Right renal cortex interstitium (tissue), 3 donors: ENCODE data around the gene ERF. TPM values are rescaled to one million over a fixed set of nuclear protein-coding genes. Genes with fewer than 3 reads are reported as not detected.

Experiments
- DNase-seq, 3 donors: peaks; one replicate each; pipeline ENCODE4 v3.0.0-alpha.2; 2013; ENCODE audit warnings: low read depth in 3 of 3, low spot score in 2 of 3
- polyA plus RNA-seq, 3 donors: library from polyadenylated mRNA; unstranded; fragments of 120-200 nt; gene quantifications; one replicate each; pipeline ENCODE4 v1.2.1, GENCODE V29; 2013; ENCODE audit not compliant: insufficient read length in 3 of 3

The ERF gene
- polyA plus RNA-seq, 3 donors = 50.1 to 63.8 (median 56.2) TPM

DNA sequence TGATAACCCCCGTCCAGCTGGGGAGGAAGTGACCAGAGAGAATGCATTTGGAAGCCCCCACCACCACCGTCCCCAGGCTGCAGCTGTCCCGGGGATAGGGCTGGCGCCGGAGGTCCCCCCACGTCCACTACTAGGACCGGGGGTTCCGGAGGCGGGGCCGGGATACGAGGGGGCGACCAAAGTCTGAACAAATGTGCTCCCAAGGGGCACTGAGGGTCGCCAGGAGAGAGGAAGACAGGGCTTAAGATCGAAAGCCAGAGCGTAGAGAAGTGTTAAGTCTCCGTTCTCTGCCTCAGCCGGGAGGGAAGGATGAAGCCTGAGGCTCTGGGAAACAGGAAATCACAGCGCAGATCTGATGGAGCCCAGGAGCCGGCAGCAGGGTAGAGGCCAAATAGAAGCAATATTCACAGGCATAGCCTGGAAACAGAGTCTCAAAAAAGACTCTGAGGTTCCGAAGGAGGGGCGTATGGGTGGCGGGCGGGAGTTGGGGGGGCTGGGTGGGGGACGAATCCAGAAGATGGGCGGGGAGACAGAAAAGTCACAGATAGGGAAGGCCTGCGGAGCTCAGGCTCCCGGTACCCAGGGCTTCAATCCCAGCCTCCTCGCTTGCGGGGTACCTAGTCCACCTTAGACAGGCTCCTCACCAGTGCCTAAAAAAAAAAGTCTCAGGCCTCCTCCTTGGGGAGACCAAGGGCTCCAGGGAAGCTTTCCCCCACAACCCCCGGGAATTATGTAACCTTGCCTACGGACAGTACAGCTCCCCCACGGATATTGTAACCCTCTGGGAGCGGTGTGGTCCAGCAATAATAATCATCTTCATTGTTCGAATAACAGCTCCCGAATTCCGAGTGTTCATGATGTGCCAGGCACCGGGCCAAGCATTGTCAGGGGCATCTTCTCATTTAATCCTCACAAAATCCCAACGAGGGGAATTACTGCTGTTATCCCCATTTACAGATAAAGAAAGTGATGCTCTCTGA lies 1.1 kb upstream of the ERF start:
- DNase-seq = no peak

DNA sequence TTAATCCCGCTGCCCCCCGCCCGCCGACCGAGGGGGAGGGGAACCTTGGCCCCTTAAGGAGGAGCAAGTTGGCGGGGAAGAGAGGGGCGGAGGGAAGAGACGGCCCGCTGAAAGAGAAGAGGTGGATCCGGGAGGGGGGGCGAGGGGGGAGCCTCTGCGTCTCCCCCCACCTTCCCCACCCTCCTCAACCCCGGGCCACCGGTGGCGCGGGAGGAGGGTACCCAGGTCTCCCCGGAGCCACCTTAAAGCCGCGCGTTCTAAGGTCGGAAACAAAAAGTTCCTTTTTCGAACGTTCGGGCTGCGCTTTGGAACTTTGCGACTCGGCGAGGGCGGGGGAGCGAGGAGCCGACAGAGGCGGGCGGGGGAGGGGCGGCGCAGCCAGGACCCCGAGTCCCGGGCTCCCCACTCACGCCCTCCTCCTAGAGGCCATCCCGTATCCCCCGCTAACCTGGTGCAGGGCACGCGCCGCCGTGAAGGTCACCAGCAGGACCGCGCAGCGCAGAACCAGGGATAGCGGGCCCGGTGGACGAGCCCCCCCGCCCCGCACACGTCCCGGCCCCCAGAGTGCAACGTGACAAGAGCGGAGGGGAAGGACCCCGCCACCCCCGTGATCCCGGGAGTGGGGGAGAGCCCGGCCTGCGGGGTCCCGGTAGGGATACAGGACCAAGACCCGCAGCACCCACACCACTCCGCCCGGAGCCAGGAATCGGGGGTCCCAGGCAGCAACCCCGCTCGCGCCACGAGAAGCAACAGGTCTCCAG lies 659 bp downstream of the ERF start:
- no peak for DNase-seq

DNA sequence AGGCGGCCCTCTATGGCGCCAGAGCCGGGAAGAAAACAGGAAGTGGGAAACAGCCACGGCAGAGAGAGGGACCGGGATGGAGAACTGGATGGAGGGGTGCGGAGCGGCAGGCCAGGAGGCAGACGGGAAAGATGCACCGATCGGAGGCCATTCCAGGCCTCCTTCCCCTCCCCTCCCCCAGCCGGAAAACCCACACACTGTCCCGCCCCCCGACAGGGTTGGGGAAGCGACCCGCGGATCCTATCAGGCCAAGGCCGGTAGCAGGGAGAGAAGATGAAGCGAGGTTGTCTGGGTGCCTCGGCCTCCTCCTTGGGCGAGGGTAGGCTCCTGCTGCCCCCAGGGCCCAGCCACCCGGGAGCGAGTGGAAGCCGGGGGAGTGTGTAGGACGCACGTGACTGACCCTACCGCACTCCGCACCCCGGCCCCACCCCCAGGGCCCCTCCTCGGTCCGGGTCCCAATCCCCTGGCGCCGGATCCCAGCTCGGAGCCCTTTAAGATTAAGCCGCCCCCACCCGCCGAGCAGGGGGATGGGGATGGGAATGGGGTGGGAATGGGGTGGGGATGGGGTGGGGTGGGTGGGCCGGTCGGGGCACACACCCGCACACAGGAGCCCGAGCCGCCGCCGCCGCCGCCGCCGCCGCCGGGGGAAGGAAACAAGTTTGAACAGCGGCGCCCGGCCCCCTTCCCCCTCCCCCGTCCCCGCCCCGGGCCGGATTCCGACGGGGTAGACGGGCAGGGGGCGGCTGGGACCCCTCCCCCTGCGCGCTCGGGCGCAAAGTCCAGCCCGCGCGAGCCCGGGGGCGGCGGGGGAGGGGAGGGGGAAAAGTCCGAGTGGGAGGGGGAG lies 1.5 kb downstream of the ERF start:
- no peak for DNase-seq

DNA sequence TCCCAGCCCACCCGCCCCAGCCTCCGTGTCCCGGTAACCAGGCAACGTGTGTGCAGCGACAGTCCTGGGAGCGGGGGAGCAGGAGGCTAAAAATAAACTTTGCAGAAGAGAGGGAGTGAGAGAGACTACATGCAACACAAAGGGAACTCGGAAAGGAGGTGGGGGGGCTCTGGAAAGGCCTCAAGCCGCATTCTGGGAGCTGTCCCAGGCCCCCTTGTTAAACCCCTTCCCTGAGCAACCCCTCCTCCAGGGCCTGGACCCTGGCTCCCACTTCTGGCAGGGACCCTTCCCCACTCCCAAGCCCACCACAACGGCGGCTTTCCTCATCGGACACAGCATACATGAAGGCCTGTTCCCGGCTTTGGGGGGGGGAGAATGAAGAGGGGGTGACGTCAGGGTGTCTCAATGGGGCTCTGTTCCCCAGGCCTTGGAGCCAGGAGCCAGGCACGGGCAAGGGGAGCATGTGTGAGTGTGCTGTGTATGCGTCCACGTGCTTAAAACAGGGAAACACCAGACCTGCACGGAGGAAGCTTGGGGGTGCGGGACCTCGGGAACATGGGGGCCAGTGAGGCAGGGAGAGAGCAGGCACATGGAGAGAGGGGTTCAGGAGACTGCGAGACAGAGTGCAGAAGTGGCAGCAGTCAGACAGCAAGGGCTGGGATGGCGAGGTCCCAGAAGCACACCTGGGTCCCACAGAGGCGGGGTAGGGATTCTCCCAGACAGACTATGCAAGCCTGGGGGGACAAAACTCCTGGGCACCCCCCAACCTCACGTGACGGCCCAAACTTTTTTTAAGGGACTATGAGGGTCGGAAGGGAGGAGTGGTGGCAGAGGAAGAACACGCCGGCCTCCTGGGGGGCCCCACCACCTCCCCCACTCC lies 2.3 kb downstream of the ERF start:
- no peak for DNase-seq

DNA sequence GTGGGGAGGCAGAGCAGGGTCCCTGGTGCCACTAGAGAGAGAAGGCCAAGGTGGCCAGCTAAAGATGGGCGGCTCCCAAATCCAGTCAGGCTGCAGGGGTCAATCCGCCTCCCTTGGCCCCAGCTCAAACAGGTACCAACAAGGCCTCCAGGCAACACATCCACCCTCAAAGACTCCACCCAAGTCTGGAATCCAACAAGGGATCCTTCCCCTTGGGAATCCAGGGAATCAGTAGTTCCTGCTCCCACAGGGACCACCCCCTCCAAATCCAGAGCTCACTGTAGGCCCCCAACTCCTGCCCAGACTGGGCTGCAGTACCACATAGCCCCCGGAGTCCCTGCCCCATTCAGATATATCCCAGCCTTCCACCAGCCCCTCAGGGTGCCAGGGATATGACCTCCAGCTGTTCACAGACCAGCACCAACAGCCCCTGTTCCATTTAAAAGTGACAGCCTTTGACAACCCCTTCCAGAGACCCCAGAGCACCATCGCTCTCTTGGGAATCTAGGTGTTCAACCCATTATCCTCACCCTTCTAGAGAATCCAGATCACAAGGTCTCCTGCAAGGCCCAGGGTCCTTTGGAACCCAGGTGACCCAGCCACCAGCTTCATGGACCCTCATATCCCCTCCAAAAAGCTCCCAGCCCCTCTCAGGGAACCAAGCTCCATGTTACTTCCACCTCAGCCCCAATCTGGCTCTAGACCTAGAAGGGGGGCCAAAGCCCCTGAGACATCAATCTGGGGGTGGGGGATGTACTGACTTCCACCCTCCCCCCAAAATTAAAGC lies 3.2 kb downstream of the ERF start:
- no peak for DNase-seq

DNA sequence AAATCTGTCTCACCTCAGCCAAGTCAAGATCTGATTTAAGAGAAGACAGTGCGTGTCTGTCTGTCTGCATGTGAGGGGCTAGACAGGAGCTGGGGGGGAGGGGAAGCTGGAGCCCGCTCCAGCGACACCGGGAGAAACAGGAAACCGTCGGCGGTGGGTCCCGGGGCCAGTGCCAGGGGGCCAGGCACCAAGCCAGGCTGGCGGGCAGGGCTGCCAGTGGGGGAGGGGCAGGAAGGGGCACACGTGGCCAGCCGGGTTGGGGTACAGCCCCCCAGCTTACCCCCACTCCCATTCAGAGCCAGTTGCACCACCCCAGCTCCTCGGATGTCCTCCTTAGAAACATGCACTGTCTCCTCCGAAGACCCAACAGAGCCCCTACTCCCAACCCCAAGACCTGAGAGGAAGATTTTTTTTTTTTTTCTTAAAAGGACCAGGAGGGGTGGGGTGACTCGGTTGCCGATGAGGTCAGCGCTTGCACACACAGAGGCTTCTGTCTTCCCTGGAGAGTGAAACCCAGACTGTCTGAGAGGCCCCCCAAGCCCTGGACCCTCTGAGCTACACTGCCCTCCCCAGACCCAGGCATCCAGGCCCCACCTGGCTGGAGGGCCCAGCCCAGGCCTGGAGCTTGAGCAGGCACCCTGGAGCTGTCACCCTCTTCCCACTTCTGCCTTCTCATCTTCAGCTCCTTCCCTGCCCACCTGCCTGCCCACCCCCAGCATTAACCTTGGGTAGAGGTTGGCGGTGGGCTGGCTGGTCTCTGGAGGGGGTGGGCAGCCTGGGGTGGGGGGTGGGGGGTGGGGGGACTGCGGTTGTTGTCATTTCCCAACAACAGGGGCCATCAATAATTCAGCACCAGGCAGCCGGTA lies 4.0 kb downstream of the ERF start:
- no peak for DNase-seq

DNA sequence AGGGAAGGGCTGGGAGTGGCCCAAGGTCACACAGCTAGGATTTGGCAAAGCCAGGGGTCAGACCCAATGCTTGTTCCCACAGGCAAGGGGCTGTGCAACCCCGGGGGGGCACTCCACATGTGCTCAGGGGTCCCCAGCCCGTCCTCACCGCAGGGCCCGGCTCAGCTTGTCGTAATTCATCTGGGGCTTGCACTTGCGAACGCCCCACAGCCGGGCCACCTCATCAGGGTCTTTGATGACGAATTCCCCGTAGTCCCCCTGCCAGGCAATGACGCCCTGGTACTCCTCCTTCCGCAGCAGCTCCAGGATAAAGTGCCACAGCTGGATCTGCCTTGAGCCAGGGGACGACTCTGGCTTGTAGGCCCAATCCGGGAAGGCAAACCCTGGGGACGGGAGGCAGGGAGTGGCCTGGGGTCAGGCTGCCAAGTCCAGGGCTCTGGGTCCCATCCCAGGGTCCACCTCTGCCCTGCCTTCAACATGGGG lies 4.7 kb downstream of the ERF start:
- no peak for DNase-seq

DNA sequence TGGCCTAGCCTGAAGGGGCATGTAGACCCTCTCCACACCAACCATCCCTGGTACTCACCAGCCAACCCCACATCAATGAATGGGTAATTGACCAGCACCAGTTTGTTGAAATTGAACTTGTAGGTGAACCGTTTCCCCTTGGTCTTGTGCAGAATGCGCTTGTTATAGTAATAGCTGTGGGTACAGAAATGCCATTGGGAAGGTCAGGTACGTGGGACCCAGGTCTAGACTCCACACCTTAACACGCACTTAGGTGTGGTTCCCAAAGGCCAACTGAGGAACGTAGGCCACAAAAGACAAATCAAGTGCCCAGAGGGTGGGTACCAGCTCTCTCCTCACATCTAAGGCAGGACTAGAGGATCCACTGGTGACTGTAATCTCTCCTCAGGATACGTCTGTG lies 5.2 kb downstream of the ERF start:
- no peak for DNase-seq

DNA sequence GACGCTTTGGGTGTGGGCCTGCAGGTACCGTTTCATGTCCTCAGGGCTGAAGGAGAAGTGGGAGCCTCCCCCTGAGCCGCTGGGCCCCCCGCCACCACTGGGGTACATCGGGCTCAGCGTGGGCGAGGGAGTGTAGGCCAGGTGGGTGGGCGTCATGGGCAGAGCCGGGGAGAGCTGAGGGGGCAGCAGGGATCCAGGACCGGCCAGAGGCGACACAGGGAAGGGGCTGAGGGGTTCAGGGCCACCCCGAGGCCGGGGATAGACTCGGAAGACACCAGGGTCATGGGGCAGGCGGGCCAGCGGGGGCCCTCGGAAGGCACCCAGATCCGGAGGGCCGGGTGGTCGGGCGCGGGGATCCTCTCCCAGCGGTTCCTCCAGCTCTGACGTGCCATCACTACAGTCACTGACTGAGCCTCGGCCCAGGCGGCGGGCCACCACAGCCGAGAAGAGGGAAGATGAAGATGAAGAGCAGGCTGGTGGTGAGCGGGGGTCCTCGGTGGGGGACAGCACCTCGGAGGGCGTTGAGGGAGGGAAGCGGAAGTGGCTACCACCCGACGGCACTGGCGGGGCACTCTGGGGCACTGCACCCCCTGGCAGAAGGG lies 5.7 kb downstream of the ERF start:
- no peak for DNase-seq

DNA sequence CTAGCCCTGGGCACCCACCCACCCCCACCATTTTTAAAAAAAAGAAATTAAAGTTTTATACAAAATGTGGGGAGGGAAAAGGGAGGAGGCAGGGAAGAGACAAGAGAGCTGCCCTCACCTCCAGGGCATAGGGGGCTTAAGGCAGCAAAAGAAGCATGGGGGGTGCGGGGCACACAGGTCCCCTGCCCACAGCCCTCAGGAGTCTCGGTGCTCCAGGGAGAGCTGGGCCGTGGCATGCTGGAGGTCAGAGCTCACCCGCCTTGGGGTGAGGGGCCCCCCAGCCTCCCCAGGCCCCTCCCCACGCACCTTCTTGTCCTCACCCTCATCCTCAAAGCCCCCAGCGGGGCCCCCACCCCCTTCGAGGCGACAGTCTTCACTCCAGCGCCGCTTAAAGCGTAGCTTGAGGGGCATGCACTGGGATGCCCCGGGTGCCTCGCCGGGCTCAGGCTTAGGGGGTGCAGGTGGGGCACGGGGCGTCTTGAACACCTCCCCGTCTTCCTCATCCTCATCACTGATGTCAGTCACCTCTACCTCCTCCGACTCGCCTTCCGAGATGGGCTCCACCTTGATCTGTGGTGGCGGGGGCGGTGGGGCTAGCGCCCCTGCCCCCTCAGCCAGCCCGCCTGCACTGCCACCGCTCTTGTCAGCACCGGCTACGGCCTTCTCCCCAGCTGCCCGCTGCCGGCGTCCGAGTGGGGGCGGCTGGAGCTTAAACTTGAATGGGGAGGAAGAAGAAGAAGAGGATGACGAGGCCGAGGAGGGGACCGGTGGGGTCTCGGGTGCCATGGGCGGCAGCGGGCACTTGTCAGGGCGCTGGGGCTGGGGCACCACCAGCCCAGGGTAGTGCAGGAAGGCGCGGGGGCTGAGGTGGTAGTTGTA lies 6.4 kb downstream of the ERF start:
- no peak for DNase-seq

DNA sequence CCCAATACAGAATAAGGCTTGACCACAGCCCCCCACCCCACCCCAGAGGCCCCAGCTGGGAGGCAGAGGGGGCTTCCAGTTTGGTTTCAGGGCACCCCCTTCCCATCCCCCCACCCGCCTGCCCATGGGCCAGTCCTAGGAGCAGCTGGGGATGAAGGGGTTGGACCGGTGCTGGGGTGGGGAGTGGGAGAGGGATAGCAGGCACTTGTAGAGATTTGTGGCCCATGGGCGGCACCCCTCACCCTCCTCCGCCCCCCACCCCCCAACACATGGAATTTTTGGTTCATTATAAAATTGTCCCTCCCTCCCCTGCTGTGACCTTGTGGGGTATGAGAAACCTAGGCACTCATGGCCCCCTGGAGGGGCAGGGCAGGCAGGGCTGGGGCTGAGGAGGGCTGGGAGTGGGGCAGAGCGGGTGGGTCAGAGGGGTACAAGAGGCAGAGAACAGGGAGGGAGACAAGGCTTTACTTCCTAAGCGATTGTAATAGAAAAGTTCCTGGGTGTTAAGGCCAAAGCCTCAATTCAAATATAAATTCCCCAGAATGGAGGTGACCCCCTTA lies 7.2 kb downstream of the ERF start:
- no peak for DNase-seq

DNA sequence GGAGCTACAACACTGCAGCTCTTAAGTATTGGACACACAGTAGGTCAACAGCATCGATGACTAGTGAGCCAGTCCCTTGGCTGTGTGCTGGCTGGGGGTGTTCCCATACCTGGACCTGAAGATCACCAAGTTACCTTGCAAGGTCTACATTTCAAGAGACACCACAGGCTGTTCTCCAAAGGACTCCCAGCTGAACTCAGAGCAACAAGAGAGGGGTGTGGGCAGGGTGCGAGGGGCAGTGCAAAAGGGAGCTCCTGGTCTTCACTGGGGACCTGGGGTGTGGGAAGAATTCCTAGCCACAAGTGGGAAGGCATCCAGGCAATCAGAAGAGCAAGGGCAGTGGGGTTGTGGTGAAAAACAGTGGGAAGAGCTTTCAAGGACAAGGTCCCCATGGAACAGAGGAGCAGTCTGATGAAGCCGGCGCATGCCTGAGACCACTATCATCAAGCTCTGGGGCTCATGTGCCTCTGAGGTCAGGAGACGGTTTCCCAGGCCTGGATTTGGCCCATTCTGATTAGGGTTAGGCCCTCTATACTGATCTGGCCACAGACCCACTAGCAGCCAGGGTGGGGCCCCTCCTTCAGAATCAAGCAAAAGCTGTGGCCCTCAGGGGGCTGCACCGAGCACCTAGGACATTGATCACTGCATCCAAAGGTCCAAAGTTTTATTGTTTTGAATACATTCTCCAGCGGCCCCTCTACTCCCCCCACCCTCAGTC lies 7.8 kb downstream of the ERF start:
- no peak for DNase-seq

DNA sequence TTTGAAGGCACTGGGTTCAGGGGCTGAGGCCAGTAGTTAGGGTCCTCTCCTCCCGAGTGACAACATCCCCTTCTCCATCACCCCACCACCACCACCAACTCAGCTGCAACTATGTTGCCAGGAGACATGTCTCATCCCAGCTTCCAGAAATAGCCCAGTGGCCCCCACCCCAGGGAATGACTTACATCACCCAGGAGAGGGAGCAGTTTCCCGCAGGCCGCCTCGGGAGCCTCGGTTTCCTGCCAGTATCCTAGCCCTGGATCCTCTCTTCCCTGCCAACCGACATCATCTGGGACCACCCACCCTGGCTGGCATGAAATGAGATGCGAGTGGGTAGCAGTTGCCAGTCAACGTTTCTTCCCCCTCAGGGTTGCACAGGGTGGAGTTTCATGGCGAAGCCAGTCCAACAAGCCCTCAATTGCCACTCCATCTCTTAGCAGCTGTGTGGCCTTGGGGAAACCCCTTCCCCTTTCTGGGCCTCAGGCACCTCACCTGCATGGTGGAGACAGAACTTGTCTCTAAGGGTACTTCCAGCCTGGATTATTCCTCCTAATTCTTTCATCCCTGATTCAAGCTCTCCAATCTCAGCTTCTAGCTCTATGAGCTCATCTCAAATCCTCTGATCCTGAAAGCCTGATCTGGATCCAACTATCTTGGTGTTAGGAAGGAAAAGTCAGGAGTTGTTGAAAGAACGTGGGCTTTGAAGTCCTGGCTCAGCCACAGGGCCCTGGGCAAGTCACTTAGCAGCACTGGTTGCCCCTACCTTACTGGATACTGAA lies 8.6 kb downstream of the ERF start:
- no peak for DNase-seq

DNA sequence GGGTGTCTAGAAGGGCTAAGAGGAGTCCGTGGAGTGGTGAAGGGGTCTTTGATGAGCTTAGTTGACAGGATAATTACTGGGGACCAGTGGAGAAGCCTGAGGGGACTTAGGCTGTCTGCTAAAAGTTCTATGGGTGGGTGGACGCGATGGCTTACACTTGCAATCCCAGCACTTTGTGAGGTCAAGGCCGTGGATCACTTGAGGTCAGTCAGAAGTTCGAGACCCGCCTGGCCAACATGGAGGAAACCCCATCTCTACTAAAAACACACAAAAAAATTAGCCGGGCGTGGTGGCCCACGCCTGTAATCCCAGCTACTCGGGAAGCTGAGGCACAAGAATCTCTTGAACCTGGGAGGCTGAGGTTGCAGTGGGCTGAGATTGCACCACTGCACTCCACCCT lies 9.7 kb downstream of the ERF start:
- no peak for DNase-seq
